ENCODE data around the gene ATXN7L1.

Gene ATXN7L1

GRCh38 chr7:105664816-105665525 is 211.4 kb downstream of the ATXN7L1 start:
- no peak for DNase-seq

GRCh38 chr7:105662998-105663397 is 213.4 kb downstream of the ATXN7L1 start:
- no peak for DNase-seq

GRCh38 chr7:105661625-105662024 is 214.8 kb downstream of the ATXN7L1 start:
- DNase-seq = no peak

- peak; percentile 73 for DNase-seq
These were observed 219.4 kb downstream of the ATXN7L1 start for GRCh38 chr7:105656922-105657521.

GRCh38 chr7:105655500-105656380 is 220.7 kb downstream of the ATXN7L1 start:
- no peak for DNase-seq

GRCh38 chr7:105655067-105655466 is 221.3 kb downstream of the ATXN7L1 start:
- no peak for DNase-seq

- DNase-seq = no peak
These were observed 222.2 kb downstream of the ATXN7L1 start for GRCh38 chr7:105654095-105654686.

- no peak for DNase-seq
These were observed 222.9 kb downstream of the ATXN7L1 start for GRCh38 chr7:105653441-105654005.

GRCh38 chr7:105652359-105652993 is 223.9 kb downstream of the ATXN7L1 start:
- DNase-seq = peak; percentile 70

- DNase-seq = no peak
These were observed 224.6 kb downstream of the ATXN7L1 start for GRCh38 chr7:105651798-105652197.

- DNase-seq = no peak
These were observed 225.9 kb downstream of the ATXN7L1 start for GRCh38 chr7:105650382-105650970.

- DNase-seq = no peak
These were observed 226.5 kb downstream of the ATXN7L1 start for GRCh38 chr7:105649727-105650381.

GRCh38 chr7:105648561-105649401 is 227.6 kb downstream of the ATXN7L1 start:
- DNase-seq = no peak

GRCh38 chr7:105647591-105647990 is 228.8 kb downstream of the ATXN7L1 start:
- no peak for DNase-seq

GRCh38 chr7:105644937-105645336 is 231.5 kb downstream of the ATXN7L1 start:
- no peak for DNase-seq

GRCh38 chr7:105643851-105644250 is 232.5 kb downstream of the ATXN7L1 start:
- no peak for DNase-seq

GRCh38 chr7:105643384-105643783 is 233.0 kb downstream of the ATXN7L1 start:
- no peak for DNase-seq

GRCh38 chr7:105642264-105642663 is 234.1 kb downstream of the ATXN7L1 start:
- DNase-seq = no peak

- DNase-seq = no peak
These were observed 235.2 kb downstream of the ATXN7L1 start for GRCh38 chr7:105640956-105641810.

Measured in activated CD4-positive, alpha-beta T cell treated with anti-CD3 and anti-CD28 coated beads, Interleukin-2, amount 50 U/mL, for 1 hour (primary cell).